Measurements from ENCODE around the gene XRCC6. TPM values are rescaled to one million over a fixed set of nuclear protein-coding genes. Genes with fewer than 3 reads are reported as not detected.

XRCC6 gene
- total and polyA plus RNA-seq, 2 of the 4 experiments (the other 2 are of a cell fraction): 202 to 401 TPM

DNA sequence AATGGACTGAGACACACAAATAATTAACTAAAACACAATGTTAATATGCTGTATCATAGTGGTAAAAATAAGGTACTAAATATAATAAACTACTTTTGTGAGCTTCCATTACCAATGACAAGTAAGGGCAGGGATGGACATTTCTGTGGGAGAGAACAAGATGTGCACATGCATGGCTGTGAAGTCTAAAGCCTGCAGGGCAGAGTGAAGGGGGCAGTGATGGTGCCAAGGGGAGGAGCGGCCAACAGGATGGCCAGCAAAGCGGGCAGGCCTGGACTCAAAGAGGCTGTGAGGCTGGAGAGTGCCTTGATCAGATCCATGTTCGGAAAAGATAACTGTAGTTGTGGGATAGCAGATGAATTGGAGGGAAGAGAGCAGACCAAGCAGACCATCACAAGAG is 12.7 kb upstream of the XRCC6 start:
- Histone ChIP-seq H3K56ac (ENCODE audit: extremely low read depth, insufficient read depth, low read length) (no peak overlapping the region), H4K5ac (ENCODE audit: low read depth, low read length) (no peak overlapping the region), H3K27ac (ENCODE audit: insufficient read depth, low read length) (no peak overlapping the region), H3K4me1 (ENCODE audit: control insufficient read depth, insufficient read depth, low read length) (no peaks in the 10 kb centered on the region), H2BK20ac (ENCODE audit: low read depth, low read length) (no peak overlapping the region), H4K8ac (ENCODE audit: low read depth in 2 of 2, low read length in 2 of 2) (no peak overlapping the region), H2BK120ac (ENCODE audit: low read depth, low read length) (no peak overlapping the region), H3K9me1 (ENCODE audit: insufficient read depth, low read length) (peaks cover 6% of the 10 kb centered on the region; the same call in 1 of the 2 replicates), H4K91ac (ENCODE audit: insufficient read depth, low read depth, low read length) (no peak overlapping the region), H2AK9ac (replicated peaks; ENCODE audit: low read depth, low read length, poor library complexity) (no peak overlapping the region), H3K14ac (replicated peaks; ENCODE audit: low read depth, low read length) (no peak overlapping the region), H3K9ac (ENCODE audit: low read depth, low read length) (no peak overlapping the region), H2AK5ac (ENCODE audit: low read depth, low read length) (no peak overlapping the region), H3K4me2 (ENCODE audit: low read depth, low read length) (no peak overlapping the region), H4K20me1 (ENCODE audit: insufficient read depth, low read length) (peaks cover 7% of the 10 kb centered on the region; the same call in 1 of the 2 replicates), H3K4me3 (ENCODE audit: insufficient read depth, low read depth, low read length) (no peak overlapping the region), H3K4ac (ENCODE audit: low read depth, low read length) (no peak overlapping the region), H2BK15ac (ENCODE audit: low read depth, low read length) (no peak overlapping the region), H3K23ac (ENCODE audit: low read depth, low read length) (no peak overlapping the region), H3K27me3 (ENCODE audit: control insufficient read depth, insufficient read depth, low read length) (no peaks in the 10 kb centered on the region), H3K9me3 (ENCODE audit: control insufficient read depth, insufficient read depth, low read length) (no peaks in the 10 kb centered on the region), H2AFZ (replicated peaks; ENCODE audit: low read length, poor library complexity) (no peak overlapping the region), H3K79me1 (ENCODE audit: low read depth in 1 of 2, low read length in 2 of 2) (peaks cover 15 to 40% of the 10 kb centered on the region in 2 experiments), H3K18ac (ENCODE audit: low read depth, low read length) (no peak overlapping the region), H2BK5ac (ENCODE audit: low read depth, low read length, poor library complexity, severe bottlenecking) (no peak overlapping the region), H3K36me3 (ENCODE audit: control insufficient read depth, insufficient read depth, low read length) (peaks cover 30% of the 10 kb centered on the region)
- TF ChIP-seq CHD1 (IDR thresholded peaks at IDR 0.05; ENCODE audit: low read depth, low read length) (no peak), POLR2A (IDR thresholded peaks at IDR 0.05; ENCODE audit: low read depth, low read length) (no peak), RAD21 (IDR thresholded peaks at IDR 0.05; ENCODE audit: low read length) (no peak), MAFK (IDR thresholded peaks at IDR 0.05; ENCODE audit: low read depth, low read length) (no peak), SMC3 (IDR thresholded peaks at IDR 0.05; ENCODE audit: low read depth, low read length) (no peak), BHLHE40 (IDR thresholded peaks at IDR 0.05; ENCODE audit: low read depth, low read length) (no peak), CEBPB (IDR thresholded peaks at IDR 0.05; ENCODE audit: low read depth, low read length) (no peak), FOS (IDR thresholded peaks at IDR 0.05; ENCODE audit: low read depth, low read length) (no peak), MAZ (IDR thresholded peaks at IDR 0.05; ENCODE audit: borderline replicate concordance, low read depth, low read length) (no peak), NFE2L2 (IDR thresholded peaks at IDR 0.05; ENCODE audit: low read depth, low read length) (no peak), RCOR1 (IDR thresholded peaks at IDR 0.05; ENCODE audit: insufficient replicate concordance, low read length) (no peak), RFX5 (IDR thresholded peaks at IDR 0.05; ENCODE audit: low read depth, low read length) (no peak), MXI1 (IDR thresholded peaks at IDR 0.05; ENCODE audit: borderline replicate concordance, low read depth, low read length) (no peak)
- TF ChIP-seq, protein P1, sequence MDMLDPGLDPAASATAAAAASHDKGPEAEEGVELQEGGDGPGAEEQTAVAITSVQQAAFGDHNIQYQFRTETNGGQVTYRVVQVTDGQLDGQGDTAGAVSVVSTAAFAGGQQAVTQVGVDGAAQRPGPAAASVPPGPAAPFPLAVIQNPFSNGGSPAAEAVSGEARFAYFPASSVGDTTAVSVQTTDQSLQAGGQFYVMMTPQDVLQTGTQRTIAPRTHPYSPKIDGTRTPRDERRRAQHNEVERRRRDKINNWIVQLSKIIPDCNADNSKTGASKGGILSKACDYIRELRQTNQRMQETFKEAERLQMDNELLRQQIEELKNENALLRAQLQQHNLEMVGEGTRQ (IDR thresholded peaks at IDR 0.05; ENCODE audit: low read depth, low read length): no peak
- TF ChIP-seq, protein P2, sequence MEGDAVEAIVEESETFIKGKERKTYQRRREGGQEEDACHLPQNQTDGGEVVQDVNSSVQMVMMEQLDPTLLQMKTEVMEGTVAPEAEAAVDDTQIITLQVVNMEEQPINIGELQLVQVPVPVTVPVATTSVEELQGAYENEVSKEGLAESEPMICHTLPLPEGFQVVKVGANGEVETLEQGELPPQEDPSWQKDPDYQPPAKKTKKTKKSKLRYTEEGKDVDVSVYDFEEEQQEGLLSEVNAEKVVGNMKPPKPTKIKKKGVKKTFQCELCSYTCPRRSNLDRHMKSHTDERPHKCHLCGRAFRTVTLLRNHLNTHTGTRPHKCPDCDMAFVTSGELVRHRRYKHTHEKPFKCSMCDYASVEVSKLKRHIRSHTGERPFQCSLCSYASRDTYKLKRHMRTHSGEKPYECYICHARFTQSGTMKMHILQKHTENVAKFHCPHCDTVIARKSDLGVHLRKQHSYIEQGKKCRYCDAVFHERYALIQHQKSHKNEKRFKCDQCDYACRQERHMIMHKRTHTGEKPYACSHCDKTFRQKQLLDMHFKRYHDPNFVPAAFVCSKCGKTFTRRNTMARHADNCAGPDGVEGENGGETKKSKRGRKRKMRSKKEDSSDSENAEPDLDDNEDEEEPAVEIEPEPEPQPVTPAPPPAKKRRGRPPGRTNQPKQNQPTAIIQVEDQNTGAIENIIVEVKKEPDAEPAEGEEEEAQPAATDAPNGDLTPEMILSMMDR (conservative IDR thresholded peaks at IDR 0.05; ENCODE audit: low read depth, low read length): no peak
- TF ChIP-seq, protein P3, sequence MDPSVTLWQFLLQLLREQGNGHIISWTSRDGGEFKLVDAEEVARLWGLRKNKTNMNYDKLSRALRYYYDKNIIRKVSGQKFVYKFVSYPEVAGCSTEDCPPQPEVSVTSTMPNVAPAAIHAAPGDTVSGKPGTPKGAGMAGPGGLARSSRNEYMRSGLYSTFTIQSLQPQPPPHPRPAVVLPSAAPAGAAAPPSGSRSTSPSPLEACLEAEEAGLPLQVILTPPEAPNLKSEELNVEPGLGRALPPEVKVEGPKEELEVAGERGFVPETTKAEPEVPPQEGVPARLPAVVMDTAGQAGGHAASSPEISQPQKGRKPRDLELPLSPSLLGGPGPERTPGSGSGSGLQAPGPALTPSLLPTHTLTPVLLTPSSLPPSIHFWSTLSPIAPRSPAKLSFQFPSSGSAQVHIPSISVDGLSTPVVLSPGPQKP (IDR thresholded peaks at IDR 0.05; ENCODE audit: borderline replicate concordance, low read depth, low read length): no peak
- WGBS, 2 experiments (ENCODE audit: extremely low coverage in 2 of 2, insufficient read length in 1 of 2): 95% methylated on average over 2 of the region's 3 CpGs; no CpG with 5 or more reads in 1 of the 2 experiments
- dilution Hi-C loops (cut with HindIII; ENCODE audit: low sequenced_read_pairs, unreplicated experiment): no loop called here
- BruUV-seq (replicated peaks): no TSS peak
- DNase-seq (no peak), ATAC-seq (ENCODE audit: low read depth) (no peak)
- ChIA-PET POLR2A (ENCODE audit: unreplicated experiment) (no interaction called here), CTCF (no interaction called here)
- in situ Hi-C loops (cut with MboI; ENCODE audit: low sequenced_read_pairs): loop anchor here (10.0 kb wide), 1 partner anchor 204 kb away; no protein-coding TSS in a partner anchor
- intact Hi-C loops (cut with micrococcal nuclease): no loop called here
